K562 (cell line): Measurements from ENCODE around the gene STYXL1. TPM values are rescaled to one million over a fixed set of nuclear protein-coding genes. Genes with fewer than 3 reads are reported as not detected.

Experiments
- HCFC1 ChIP-seq: IDR thresholded peaks from 2 replicates; pipeline ENCODE4 v1.6.1; 2012; ENCODE audit warnings: low read depth, low read length, improper control_type of control experiment
- KLF10 ChIP-seq: fragments of 250-450 bp; sonication (Bioruptor Pico); IDR thresholded peaks from 2 replicates; pipeline ENCODE4 v1.6.1; 2021; ENCODE audit warnings: matching md5 sums
- MCM2 ChIP-seq: fragments of 450-650 bp; IDR thresholded peaks from 2 replicates; pipeline ENCODE4 v1.6.1; 2017; ENCODE audit warnings: low read depth, mild to moderate bottlenecking
- MLX ChIP-seq, 2 experiments: fragments of 450-650 bp in 1 of 2; sonication (generic) in 1 of 2; formaldehyde crosslinking; conservative IDR thresholded peaks; 2 replicates each; pipeline versions ENCODE4 v1.4.0 to v1.8.1; 2020 to 2022; ENCODE audit warnings: mild to moderate bottlenecking in 1 of 2, missing genetic modification reagents in 1 of 2
- MXD1 ChIP-seq: fragments of 250-450 bp; sonication (Bioruptor Pico); IDR thresholded peaks from 2 replicates; pipeline ENCODE4 v1.8.0; 2021; ENCODE audit warnings: borderline replicate concordance, mild to moderate bottlenecking, moderate library complexity; ENCODE audit not compliant: poor library complexity, severe bottlenecking
- PKNOX1 ChIP-seq: fragments of 450-650 bp; IDR thresholded peaks from 2 replicates; pipeline ENCODE4 v1.6.1; 2016
- RFX7 ChIP-seq: fragments of 250-450 bp; sonication (Bioruptor Pico); IDR thresholded peaks from 2 replicates; pipeline ENCODE4 v1.5.1; 2021; ENCODE audit warnings: mild to moderate bottlenecking
- SAFB2 ChIP-seq: fragments of 200-400 bp; formaldehyde crosslinking; IDR thresholded peaks from 2 replicates; pipeline ENCODE4 v1.6.1; 2018; ENCODE audit warnings: borderline replicate concordance, low read length, low read depth, moderate library complexity; ENCODE audit not compliant: severe bottlenecking
- SIN3B ChIP-seq: fragments of 450-650 bp; IDR thresholded peaks from 2 replicates; pipeline ENCODE4 v1.6.1; 2017; ENCODE audit warnings: low read depth, mild to moderate bottlenecking, moderate library complexity
- SLC30A9 ChIP-seq: fragments of 250-450 bp; sonication (Bioruptor Pico); IDR thresholded peaks from 2 replicates; pipeline ENCODE4 v1.8.0; 2022; ENCODE audit warnings: mild to moderate bottlenecking, moderate library complexity
- TCF7 ChIP-seq: sonication (generic); IDR thresholded peaks from 2 replicates; pipeline ENCODE4 v1.6.1; 2016; ENCODE audit warnings: antibody characterized with exemption, borderline replicate concordance
- ZBTB7A ChIP-seq: IDR thresholded peaks from 2 replicates; pipeline ENCODE4 v1.6.1; 2011; ENCODE audit warnings: low read depth, mild to moderate bottlenecking, low read length, moderate library complexity, borderline replicate concordance; ENCODE audit not compliant: control insufficient read depth
- ZKSCAN3 ChIP-seq: fragments of 250-450 bp; sonication (Bioruptor Pico); IDR thresholded peaks from 2 replicates; pipeline ENCODE4 v1.4.0; 2020
- ZNF277 ChIP-seq: fragments of 250-450 bp; sonication (Bioruptor Pico); IDR thresholded peaks from 2 replicates; pipeline ENCODE4 v1.8.0; 2022; ENCODE audit warnings: inconsistent platforms, mild to moderate bottlenecking, moderate library complexity, borderline replicate concordance
- ZNF3 ChIP-seq: fragments of 250-450 bp; sonication (Bioruptor Pico); IDR thresholded peaks from 2 replicates; pipeline ENCODE4 v1.5.0; 2021; ENCODE audit warnings: mild to moderate bottlenecking, moderate library complexity
- polyA plus RNA-seq, 8 experiments: library from polyadenylated mRNA; depleted of rRNA in 4 of 8; stranded (reverse) in 5 of 8; unstranded in 3 of 8; fragments of >200 nt; fragmentation: Nextera tagmentation in 2 of 8; fragmentation: Illumina TruSeq in 1 of 8; extraction: Ambion mirVana in 2 of 8; extraction: Trizol in 1 of 8; gene quantifications; 2 replicates each; pipeline versions ENCODE4 v1.2.1 to v1.2.3, GENCODE V29; 2011 to 2014; ENCODE audit warnings: inconsistent platforms in 1 of 8, missing spikeins in 1 of 8
- total RNA-seq, 7 experiments: library from RNA; depleted of rRNA in 6 of 7; stranded (reverse); fragments of >200 nt in 6 of 7; fragmentation: Illumina TruSeq in 2 of 7; extraction: Trizol in 2 of 7; gene quantifications; 2 replicates each; pipeline versions ENCODE4 v1.2.1 to v1.2.3, GENCODE V29; 2011 to 2021; ENCODE audit warnings: low replicate concordance in 1 of 7

STYXL1 gene
- total and polyA plus RNA-seq, 9 of the 15 experiments (the other 6 are each of a cell fraction or from before 2014, with no cell fraction given) = 36.5 to 97.2 (median 49.9) TPM

DNA sequence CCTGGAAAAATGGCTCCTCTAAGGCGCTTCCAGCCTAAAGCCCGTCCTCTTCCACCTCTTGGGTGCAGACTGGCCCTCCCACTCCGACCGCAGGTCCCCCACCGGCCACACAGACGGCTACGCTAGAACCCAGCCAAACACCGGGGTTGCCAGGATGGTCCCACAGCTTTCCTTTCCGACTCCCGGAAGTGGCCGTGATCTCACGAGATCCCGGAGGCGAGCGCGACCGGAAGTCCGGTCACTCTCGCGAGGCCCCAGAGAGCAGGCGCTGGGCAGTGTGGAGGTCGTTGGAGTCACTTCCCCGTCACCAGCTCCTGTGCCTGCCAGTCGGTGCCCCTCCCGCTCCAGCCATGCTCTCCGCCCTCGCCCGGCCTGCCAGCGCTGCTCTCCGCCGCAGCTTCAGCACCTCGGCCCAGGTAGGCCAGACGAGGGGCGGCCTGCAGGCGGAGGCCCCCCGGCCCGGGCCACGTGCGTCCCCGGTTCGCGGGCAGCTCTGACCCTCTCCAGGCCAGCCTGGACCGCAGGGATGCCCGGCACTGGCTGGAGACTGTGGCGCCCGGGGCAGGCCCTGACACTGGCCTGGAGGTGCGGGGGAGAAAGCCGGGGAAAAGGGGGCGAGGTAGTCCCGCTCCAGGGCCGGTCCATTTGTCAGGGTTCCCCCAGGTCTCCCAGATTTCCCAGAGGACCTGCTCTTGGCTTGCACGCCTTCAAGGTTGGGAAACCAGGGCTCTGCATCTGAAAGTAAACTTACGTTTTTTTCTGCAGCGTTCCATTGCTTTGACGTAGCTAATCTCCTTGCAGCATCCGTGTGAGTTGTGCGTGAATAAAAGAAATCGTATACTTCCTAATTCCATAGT lies at the start of gene STYXL1, which contains the start of gene MDH2 (continued):
- TF ChIP-seq ZKSCAN3 (CRISPR knock-in tag) (no peak), ZBTB7A (peak; percentile 62; the same call in 1 of the 2 replicates), SAFB2 (no peak), SLC30A9 (CRISPR knock-in tag) (no peak), TCF7 (no peak), MLX (CRISPR knock-in tag; conservative IDR thresholded peaks at IDR 0.05) (no peak), SIN3B (peak; percentile 90), ZNF277 (CRISPR knock-in tag) (no peak), MXD1 (CRISPR knock-in tag) (peak; percentile 93), MCM2 (no peak), RFX7 (CRISPR knock-in tag) (no peak), HCFC1 (peak; percentile 85), ZNF3 (CRISPR knock-in tag) (no peak), PKNOX1 (peak; percentile 58; the same call in 1 of the 2 replicates), KLF10 (CRISPR knock-in tag) (no peak)
